ENCODE data around the gene VANGL2. TPM values are rescaled to one million over a fixed set of nuclear protein-coding genes. Genes with fewer than 3 reads are reported as not detected.

Gene VANGL2
- total RNA-seq, 4 donors from 2014 or later = 0.26 to 1.2 (median 0.78) TPM; not detected in 1

DNA sequence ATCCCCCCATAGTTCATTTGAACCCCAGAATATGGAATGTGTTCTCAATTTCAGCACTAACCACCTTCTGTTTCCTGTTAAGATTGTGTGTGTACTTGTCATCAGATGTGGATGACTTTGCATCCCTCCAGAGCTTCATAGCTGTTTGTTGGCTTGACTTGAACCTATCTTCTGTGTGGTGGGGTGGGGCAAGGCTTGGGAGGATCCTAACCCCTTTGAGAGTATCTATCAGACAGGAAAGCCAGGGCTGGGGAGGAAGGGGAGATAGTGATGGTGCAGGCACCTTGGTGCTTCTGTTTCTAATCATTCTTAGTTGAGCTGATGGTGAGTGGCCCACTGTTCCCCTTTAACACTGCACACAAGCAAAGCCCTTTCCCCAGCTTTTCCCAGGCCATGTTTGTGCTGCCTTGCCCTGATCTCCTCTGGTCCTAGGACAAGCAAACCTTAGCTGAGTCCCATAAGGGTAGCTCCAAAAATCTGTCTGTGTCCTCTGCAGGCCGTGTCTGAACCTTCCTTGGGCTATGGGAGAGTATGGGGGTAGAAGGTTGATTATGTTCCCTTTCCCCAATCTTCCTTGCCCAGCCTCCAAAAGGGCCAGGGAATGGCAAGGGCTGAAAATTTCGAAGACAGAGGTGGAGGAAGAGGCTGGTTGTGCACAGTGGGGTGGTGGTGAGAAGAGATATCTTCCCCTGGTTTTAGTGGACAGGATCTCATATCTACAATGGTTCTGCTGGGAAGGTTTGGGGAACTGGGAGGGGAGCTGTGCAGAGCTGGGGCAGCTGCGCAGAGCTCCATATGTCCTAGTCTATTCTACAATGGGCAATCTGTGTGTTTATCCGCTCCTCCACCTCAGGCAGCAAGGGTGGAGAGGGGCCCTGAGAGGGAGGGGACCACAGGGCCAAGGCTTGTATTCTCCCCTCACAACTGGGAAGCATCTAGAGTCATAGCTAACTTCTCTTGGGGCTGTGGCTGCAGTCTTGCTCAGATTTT, 32.1 kb upstream of the VANGL2 start:
- peaks cover 0 to 2% (median 0%) of the 10 kb centered on the region in 3 donors for H3K27me3 ChIP-seq
- ATAC-seq (no peak), DNase-seq (no peak)
- H3K36me3 ChIP-seq = no peaks in the 10 kb centered on the region
- H3K4me3 ChIP-seq = no peak overlapping the region
- intact Hi-C loops (cut with DNase I; ENCODE audit: low total_unique reads) = no loop called here
- no peaks in the 10 kb centered on the region for H3K9me3 ChIP-seq
- in situ Hi-C loops (cut with MboI; ENCODE audit: low sequenced_read_pairs in 4 of 4) = loop anchor here in 2 of 4 donors (25.0 kb wide), 1 partner anchor 281 kb away; the partner anchor contains the start of genes IGSF8 (in 2 of the 2) and KCNJ9 (in 2 of the 2)
- TF ChIP-seq, protein P1, sequence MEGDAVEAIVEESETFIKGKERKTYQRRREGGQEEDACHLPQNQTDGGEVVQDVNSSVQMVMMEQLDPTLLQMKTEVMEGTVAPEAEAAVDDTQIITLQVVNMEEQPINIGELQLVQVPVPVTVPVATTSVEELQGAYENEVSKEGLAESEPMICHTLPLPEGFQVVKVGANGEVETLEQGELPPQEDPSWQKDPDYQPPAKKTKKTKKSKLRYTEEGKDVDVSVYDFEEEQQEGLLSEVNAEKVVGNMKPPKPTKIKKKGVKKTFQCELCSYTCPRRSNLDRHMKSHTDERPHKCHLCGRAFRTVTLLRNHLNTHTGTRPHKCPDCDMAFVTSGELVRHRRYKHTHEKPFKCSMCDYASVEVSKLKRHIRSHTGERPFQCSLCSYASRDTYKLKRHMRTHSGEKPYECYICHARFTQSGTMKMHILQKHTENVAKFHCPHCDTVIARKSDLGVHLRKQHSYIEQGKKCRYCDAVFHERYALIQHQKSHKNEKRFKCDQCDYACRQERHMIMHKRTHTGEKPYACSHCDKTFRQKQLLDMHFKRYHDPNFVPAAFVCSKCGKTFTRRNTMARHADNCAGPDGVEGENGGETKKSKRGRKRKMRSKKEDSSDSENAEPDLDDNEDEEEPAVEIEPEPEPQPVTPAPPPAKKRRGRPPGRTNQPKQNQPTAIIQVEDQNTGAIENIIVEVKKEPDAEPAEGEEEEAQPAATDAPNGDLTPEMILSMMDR (IDR thresholded peaks at IDR 0.05 in 4 of 5, conservative IDR thresholded peaks at IDR 0.05 in 1 of 5) = no peak
- TF ChIP-seq POLR2A (IDR thresholded peaks at IDR 0.05) = no peak
- no peak overlapping the region for H3K27ac ChIP-seq
- no peaks in the 10 kb centered on the region for H3K4me1 ChIP-seq

DNA sequence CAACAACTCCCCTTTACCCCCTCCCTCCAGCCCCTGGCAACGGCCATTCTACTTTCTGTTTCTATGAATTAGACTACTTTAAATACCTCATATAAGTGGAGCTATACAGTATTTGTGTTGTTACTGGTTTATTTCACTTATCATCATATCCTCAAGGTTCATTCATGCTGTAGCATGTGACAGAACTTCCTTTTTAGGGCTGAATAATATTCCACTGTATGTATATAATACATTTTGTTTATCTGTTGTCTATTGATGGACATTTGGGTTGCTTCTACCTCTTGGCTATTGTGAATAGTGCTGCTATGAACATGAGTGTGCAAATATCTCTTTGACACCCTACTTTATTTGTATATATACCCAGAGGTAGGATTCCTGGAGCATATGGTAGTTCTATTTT, 31.3 kb upstream of the VANGL2 start:
- Histone ChIP-seq H3K9me3 (no peaks in the 10 kb centered on the region), H3K4me1 (no peaks in the 10 kb centered on the region), H3K27ac (no peak overlapping the region), H3K4me3 (no peak overlapping the region), H3K36me3 (no peaks in the 10 kb centered on the region), H3K27me3 (peaks cover 0 to 2% (median 0%) of the 10 kb centered on the region in 3 donors)
- ATAC-seq = no peak
- in situ Hi-C loops (cut with MboI; ENCODE audit: low sequenced_read_pairs in 4 of 4) (loop anchor here in 2 of 4 donors (25.0 kb wide), 1 partner anchor 282 kb away; the partner anchor contains the start of genes IGSF8 (in 2 of the 2) and KCNJ9 (in 2 of the 2)), intact Hi-C loops (cut with DNase I; ENCODE audit: low total_unique reads) (no loop called here)
- DNase-seq = no peak
- no peak for TF ChIP-seq POLR2A (IDR thresholded peaks at IDR 0.05)
- TF ChIP-seq, protein P1 (IDR thresholded peaks at IDR 0.05 in 4 of 5, conservative IDR thresholded peaks at IDR 0.05 in 1 of 5) = no peak

DNA sequence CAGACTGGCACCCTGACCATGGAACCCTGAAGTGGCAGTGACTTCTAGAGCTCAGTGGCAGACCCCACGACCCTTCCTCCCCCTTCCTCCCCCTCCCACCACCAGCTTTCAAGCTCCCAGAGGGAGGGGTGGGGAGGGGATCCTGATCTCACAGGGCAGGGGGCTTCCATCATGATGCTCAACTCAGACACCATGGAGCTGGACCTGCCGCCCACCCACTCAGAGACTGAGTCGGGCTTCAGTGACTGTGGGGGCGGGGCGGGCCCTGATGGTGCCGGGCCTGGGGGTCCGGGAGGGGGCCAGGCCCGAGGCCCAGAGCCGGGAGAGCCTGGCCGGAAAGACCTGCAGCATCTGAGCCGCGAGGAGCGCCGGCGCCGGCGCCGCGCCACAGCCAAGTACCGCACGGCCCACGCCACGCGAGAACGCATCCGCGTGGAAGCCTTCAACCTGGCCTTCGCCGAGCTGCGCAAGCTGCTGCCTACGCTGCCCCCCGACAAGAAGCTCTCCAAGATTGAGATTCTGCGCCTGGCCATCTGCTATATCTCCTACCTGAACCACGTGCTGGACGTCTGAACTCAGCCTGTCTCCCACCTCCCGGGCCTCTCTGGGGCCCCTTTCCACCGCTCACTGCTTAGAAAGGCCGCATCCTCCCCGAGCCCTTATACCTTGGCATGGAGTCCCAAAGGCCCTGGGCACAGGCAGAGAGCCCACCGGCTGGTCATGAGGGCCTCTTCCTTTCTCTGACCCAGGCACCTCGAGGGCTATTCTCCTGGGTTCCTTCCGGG, 29.6 kb upstream of the VANGL2 start:
- DNase-seq (no peak), ATAC-seq (no peak)
- TF ChIP-seq, protein P1 (IDR thresholded peaks at IDR 0.05 in 4 of 5, conservative IDR thresholded peaks at IDR 0.05 in 1 of 5) = no peak
- no peak for TF ChIP-seq POLR2A (IDR thresholded peaks at IDR 0.05)
- no peaks in the 10 kb centered on the region for H3K9me3 ChIP-seq
- H3K36me3 ChIP-seq = no peaks in the 10 kb centered on the region
- H3K4me1 ChIP-seq = no peaks in the 10 kb centered on the region
- no peak overlapping the region for H3K27ac ChIP-seq
- intact Hi-C loops (cut with DNase I; ENCODE audit: low total_unique reads) = loop anchor here (5.0 to 10.0 kb wide), 2 partner anchors 78 to 286 kb away; partner anchors contain the start of gene KCNJ9
- H3K27me3 ChIP-seq = peaks cover 0 to 2% (median 0%) of the 10 kb centered on the region in 3 donors
- no peak overlapping the region for H3K4me3 ChIP-seq
- in situ Hi-C loops (cut with MboI; ENCODE audit: low sequenced_read_pairs in 4 of 4) = loop anchor here in 3 of 4 donors (10.0 to 25.0 kb wide), 2 partner anchors 176 to 283 kb away; partner anchors contain the start of genes IGSF8 (in 2 of the 3), KCNJ9 (in 2 of the 3) and CASQ1 (in 1 of the 3)

DNA sequence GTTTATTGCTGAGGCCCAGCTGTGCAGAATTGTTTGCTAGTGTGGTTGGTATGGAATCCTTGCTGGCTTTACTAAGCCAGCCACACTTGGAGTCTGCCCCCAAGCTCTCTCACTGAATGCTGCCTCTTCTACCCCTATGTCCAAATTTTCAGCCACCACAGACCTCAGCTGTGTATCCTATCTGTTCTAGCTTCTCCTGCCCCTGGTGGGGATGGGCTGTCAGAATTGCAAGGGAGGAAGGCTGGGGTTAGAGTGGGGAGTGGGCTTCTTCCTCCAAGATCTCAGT, 29.1 kb upstream of the VANGL2 start:
- H3K36me3 ChIP-seq = no peaks in the 10 kb centered on the region
- no peak overlapping the region for H3K4me3 ChIP-seq
- intact Hi-C loops (cut with DNase I; ENCODE audit: low total_unique reads) (loop anchor here (5.0 to 10.0 kb wide), 2 partner anchors 79 to 286 kb away; partner anchors contain the start of gene KCNJ9), in situ Hi-C loops (cut with MboI; ENCODE audit: low sequenced_read_pairs in 4 of 4) (loop anchor here in 3 of 4 donors (10.0 to 25.0 kb wide), 2 partner anchors 176 to 284 kb away; partner anchors contain the start of genes IGSF8 (in 2 of the 3), KCNJ9 (in 2 of the 3) and CASQ1 (in 1 of the 3))
- H3K9me3 ChIP-seq = no peaks in the 10 kb centered on the region
- ATAC-seq (no peak), DNase-seq (no peak)
- TF ChIP-seq, protein P1 (IDR thresholded peaks at IDR 0.05 in 4 of 5, conservative IDR thresholded peaks at IDR 0.05 in 1 of 5) = no peak
- no peak for TF ChIP-seq POLR2A (IDR thresholded peaks at IDR 0.05)
- peaks cover 0 to 2% (median 0%) of the 10 kb centered on the region in 3 donors for H3K27me3 ChIP-seq
- no peak overlapping the region for H3K27ac ChIP-seq
- H3K4me1 ChIP-seq = peaks cover 0 to 5% of the 10 kb centered on the region in 2 donors

All from gastrocnemius medialis (tissue), 4 donors.